Chondrocyte (in vitro differentiated cells): Measurements from ENCODE around the gene HVCN1. TPM values are rescaled to one million over a fixed set of nuclear protein-coding genes. Genes with fewer than 3 reads are reported as not detected.
"Not testable (repeated sequence)": the region's sequence is repeated elsewhere in the genome, so short reads cannot be mapped to it uniquely, and the experiment has no call there.

Experiments
- DNase-seq: peaks from one replicate; pipeline ENCODE4 v3.0.0; 2021; ENCODE audit warnings: mixed read lengths, low spot score
- H3K27ac Mint-ChIP-seq: one replicate; pipeline ENCODE4 v1.8.0; 2021; ENCODE audit warnings: mild to moderate bottlenecking, moderate library complexity, mixed read lengths; ENCODE audit not compliant: unreplicated experiment
- H3K27me3 Mint-ChIP-seq: 2 replicates; pipeline ENCODE4 v1.8.0; 2021; ENCODE audit warnings: low read depth, mixed read lengths
- H3K36me3 Mint-ChIP-seq: 2 replicates; pipeline ENCODE4 v1.8.0; 2021; ENCODE audit warnings: low read depth, mixed read lengths
- H3K4me1 Mint-ChIP-seq: 2 replicates; pipeline ENCODE4 v1.8.0; 2021; ENCODE audit warnings: low read depth, mild to moderate bottlenecking, mixed read lengths
- H3K4me3 Mint-ChIP-seq: one replicate; pipeline ENCODE4 v1.8.0; 2021; ENCODE audit warnings: mild to moderate bottlenecking, moderate library complexity, mixed read lengths; ENCODE audit not compliant: unreplicated experiment
- H3K9me3 Mint-ChIP-seq: 2 replicates; pipeline ENCODE4 v1.8.0; 2021; ENCODE audit warnings: low read depth, mixed read lengths
- total RNA-seq: library from RNA; stranded (reverse); gene quantifications from 3 replicates; pipeline ENCODE4 v1.2.1, GENCODE V29; 2021
- TF ChIP-seq, protein P1 (sequence below): fragments of 200-600 bp; sonication (generic); IDR thresholded peaks from 2 replicates; pipeline ENCODE4 v1.5.0; 2021; ENCODE audit warnings: antibody characterized with exemption, mild to moderate bottlenecking, moderate library complexity

Gene HVCN1
- total RNA-seq, 1 donor from 2014 or later, result 1.2 TPM

DNA sequence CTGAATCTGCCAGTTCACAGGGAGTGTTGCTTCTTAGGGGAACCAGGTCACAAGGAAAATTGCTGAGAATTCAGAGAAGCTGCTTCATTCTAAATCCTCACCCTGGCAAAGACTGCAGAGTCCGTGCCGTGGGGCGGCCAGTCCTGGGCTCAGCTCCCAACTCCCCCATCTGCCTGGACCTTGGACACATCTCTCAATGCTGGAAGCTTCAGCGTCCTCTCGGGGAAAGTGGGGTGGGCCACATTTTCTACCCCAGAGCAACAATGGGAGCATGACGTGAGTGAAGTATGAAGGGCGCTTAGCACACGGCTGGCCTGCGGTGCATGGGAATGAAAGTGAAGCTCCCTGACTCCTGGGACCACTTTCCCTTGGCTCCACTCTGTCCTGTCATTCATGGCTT is 31.2 kb downstream of the HVCN1 start:
- no peaks in the 10 kb centered on the region for H3K9me3 Mint-ChIP-seq
- TF ChIP-seq, protein P1, sequence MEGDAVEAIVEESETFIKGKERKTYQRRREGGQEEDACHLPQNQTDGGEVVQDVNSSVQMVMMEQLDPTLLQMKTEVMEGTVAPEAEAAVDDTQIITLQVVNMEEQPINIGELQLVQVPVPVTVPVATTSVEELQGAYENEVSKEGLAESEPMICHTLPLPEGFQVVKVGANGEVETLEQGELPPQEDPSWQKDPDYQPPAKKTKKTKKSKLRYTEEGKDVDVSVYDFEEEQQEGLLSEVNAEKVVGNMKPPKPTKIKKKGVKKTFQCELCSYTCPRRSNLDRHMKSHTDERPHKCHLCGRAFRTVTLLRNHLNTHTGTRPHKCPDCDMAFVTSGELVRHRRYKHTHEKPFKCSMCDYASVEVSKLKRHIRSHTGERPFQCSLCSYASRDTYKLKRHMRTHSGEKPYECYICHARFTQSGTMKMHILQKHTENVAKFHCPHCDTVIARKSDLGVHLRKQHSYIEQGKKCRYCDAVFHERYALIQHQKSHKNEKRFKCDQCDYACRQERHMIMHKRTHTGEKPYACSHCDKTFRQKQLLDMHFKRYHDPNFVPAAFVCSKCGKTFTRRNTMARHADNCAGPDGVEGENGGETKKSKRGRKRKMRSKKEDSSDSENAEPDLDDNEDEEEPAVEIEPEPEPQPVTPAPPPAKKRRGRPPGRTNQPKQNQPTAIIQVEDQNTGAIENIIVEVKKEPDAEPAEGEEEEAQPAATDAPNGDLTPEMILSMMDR, result no peak
- no peak overlapping the region for H3K4me3 Mint-ChIP-seq
- H3K27ac Mint-ChIP-seq, result no peak overlapping the region
- no peaks in the 10 kb centered on the region for H3K4me1 Mint-ChIP-seq
- H3K27me3 Mint-ChIP-seq, result no peaks in the 10 kb centered on the region
- H3K36me3 Mint-ChIP-seq, result peaks cover 2% of the 10 kb centered on the region
- DNase-seq, result no peak

DNA sequence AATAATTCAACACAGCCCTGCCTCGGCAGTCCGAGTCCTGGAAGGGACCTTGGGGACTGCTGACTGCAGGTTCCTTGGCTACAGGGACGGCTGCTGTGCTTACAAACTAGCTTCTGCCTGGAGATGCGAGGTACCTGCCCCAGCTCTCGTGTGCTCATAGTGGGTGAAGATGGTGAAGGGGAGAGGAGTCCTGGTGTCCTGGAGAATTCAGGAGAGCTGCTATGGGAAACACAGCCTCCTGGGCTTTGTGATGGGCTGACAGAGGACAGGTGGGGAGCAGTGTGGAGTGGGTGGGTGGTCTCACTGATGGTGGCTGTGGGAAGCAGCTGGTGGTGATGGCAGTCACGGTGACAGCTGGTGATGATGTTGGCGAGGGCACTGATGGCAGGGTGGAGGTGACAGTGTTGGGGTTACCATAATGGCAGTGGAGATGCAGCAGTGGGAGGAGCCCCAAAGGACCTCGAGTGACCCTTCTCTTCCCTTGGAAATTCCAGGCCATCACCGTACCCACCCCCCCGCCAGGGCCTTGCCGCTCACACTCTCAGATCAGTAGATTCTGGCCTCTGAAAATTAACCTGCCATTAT is 32.8 kb downstream of the HVCN1 start:
- Mint-ChIP-seq H3K36me3 (peaks cover 5% of the 10 kb centered on the region), H3K4me1 (no peaks in the 10 kb centered on the region), H3K9me3 (no peaks in the 10 kb centered on the region), H3K4me3 (no peak overlapping the region), H3K27ac (no peak overlapping the region), H3K27me3 (no peaks in the 10 kb centered on the region)
- no peak for DNase-seq
- TF ChIP-seq, protein P1, result no peak

GRCh38 chr12:110654238-110654637 is 34.7 kb downstream of the HVCN1 start:
- not testable (repeated sequence) for H3K9me3 Mint-ChIP-seq, H3K4me1 Mint-ChIP-seq, DNase-seq, H3K27me3 Mint-ChIP-seq, H3K4me3 Mint-ChIP-seq, H3K27ac Mint-ChIP-seq, H3K36me3 Mint-ChIP-seq

GRCh38 chr12:110649341-110649847 is 39.5 kb downstream of the HVCN1 start:
- TF ChIP-seq, protein P1, result no peak
- H3K9me3 Mint-ChIP-seq, result no peaks in the 10 kb centered on the region
- H3K36me3 Mint-ChIP-seq, result peaks cover 19% of the 10 kb centered on the region
- H3K4me1 Mint-ChIP-seq, result no peaks in the 10 kb centered on the region
- no peak for DNase-seq
- H3K27me3 Mint-ChIP-seq, result no peaks in the 10 kb centered on the region
- no peak overlapping the region for H3K27ac Mint-ChIP-seq
- no peak overlapping the region for H3K4me3 Mint-ChIP-seq

- no peak overlapping the region for H3K27ac Mint-ChIP-seq
- H3K4me3 Mint-ChIP-seq, result no peak overlapping the region
- peaks cover 19% of the 10 kb centered on the region for H3K36me3 Mint-ChIP-seq
- TF ChIP-seq, protein P1, result no peak
- no peak for DNase-seq
- H3K4me1 Mint-ChIP-seq, result peaks cover under 1% of the 10 kb centered on the region
- no peaks in the 10 kb centered on the region for H3K27me3 Mint-ChIP-seq
- no peaks in the 10 kb centered on the region for H3K9me3 Mint-ChIP-seq
Measured at GRCh38 chr12:110647631-110648040, 41.3 kb downstream of the HVCN1 start.

DNA sequence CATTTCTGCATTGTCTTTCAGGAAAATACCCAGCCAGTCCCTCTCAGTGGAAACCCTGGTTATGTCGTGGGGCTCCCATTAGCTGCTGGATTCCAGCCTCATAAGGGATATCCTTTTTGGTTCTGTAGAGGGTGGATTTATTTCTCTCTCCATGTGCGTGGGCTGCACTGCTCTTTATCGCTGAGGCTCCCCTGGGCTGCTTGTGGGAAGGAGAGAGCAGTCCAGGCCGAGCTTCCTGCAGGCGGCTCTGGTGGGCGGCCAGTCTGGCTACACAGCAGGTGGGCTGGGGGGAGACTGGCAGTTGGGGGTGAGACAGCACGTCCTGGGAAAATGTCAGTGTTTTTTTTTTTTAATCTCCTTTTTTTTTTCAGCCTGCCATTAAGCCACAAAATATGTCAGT is 47.4 kb downstream of the HVCN1 start:
- H3K4me1 Mint-ChIP-seq, result peaks cover 51% of the 10 kb centered on the region
- TF ChIP-seq, protein P1, result peak; percentile 27
- H3K27me3 Mint-ChIP-seq, result no peaks in the 10 kb centered on the region
- H3K9me3 Mint-ChIP-seq, result no peaks in the 10 kb centered on the region
- peak overlapping the region; percentile 94 for H3K27ac Mint-ChIP-seq
- H3K36me3 Mint-ChIP-seq, result no peaks in the 10 kb centered on the region
- H3K4me3 Mint-ChIP-seq, result peak overlapping the region; percentile 59
- DNase-seq, result no peak
